Mucosa of rectum (tissue), 2 donors: ENCODE results near the gene LGALS1.
A peak's percentile ranks its signal among the peaks of the same experiment; 100 is the strongest.

Experiments used
- H3K27ac ChIP-seq, 2 donors: one replicate each; pipeline ENCODE4 v1.7.0; 2013; ENCODE audit warnings: inconsistent platforms in 2 of 2, low read depth in 2 of 2, low read length in 2 of 2
- H3K27me3 ChIP-seq, 2 donors: one replicate each; pipeline ENCODE4 v1.7.0; 2013; ENCODE audit warnings: low read length in 2 of 2; ENCODE audit not compliant: control insufficient read depth in 2 of 2, insufficient read depth in 2 of 2
- H3K36me3 ChIP-seq, 2 donors: one replicate each; pipeline ENCODE4 v1.7.0; 2013; ENCODE audit warnings: low read length in 2 of 2; ENCODE audit not compliant: control insufficient read depth in 2 of 2, insufficient read depth in 2 of 2
- H3K4me1 ChIP-seq, 2 donors: one replicate each; pipeline ENCODE4 v1.7.0; 2013; ENCODE audit warnings: low read length in 2 of 2, mild to moderate bottlenecking in 1 of 2; ENCODE audit not compliant: control insufficient read depth in 2 of 2, insufficient read depth in 2 of 2
- H3K4me3 ChIP-seq, 2 donors: one replicate each; pipeline ENCODE4 v1.7.0; 2013; ENCODE audit warnings: low read length in 2 of 2
- H3K9ac ChIP-seq, 2 donors: one replicate each; pipeline ENCODE4 v1.7.0; 2013; ENCODE audit warnings: low read length in 2 of 2, low read depth in 1 of 2, mild to moderate bottlenecking in 1 of 2
- H3K9me3 ChIP-seq, 2 donors: one replicate each; pipeline ENCODE4 v1.7.0; 2013; ENCODE audit warnings: low read length in 2 of 2; ENCODE audit not compliant: control insufficient read depth in 2 of 2
- donor health status: healthy.
- donor health status: Normal muscosa, but diverticular disease.

The LGALS1 gene

GRCh38 chr22:37674951-37675929 is at the start of gene LGALS1:
Gene LGALS1, plus strand, starts transcription at chr22:37675636. Its CDS starts 67 bp downstream, at chr22:37675703.
- H3K9me3 ChIP-seq = no peaks in the 10 kb centered on the region
- peaks cover 37 to 42% of the 10 kb centered on the region in 2 donors for H3K4me1 ChIP-seq
- H3K27me3 ChIP-seq = no peaks in the 10 kb centered on the region
- peak within 1 kb of the TSS; percentile 93 to 96 for H3K27ac ChIP-seq
- peak within 1 kb of the TSS; percentile 60 to 81 for H3K4me3 ChIP-seq
- H3K36me3 ChIP-seq = peaks cover 0 to 3% of the 10 kb centered on the region in 2 donors
- peak within 1 kb of the TSS; percentile 73 to 78 for H3K9ac ChIP-seq

- H3K36me3 ChIP-seq = peaks cover 28 to 42% of the 10 kb centered on the region in 2 donors
- peaks cover 33 to 37% of the 10 kb centered on the region in 2 donors for H3K4me1 ChIP-seq
- peak overlapping the region in 1 of 2 donors; percentile 76 for H3K27ac ChIP-seq
- H3K27me3 ChIP-seq = no peaks in the 10 kb centered on the region
- H3K9ac ChIP-seq = peak overlapping the region; percentile 14 to 26
- H3K9me3 ChIP-seq = no peaks in the 10 kb centered on the region
- H3K4me3 ChIP-seq = no peak overlapping the region
Measured at GRCh38 chr22:37625737-37626136, 49.7 kb upstream of the LGALS1 start.

GRCh38 chr22:37626144-37626543 is 49.3 kb upstream of the LGALS1 start:
- H3K27me3 ChIP-seq = no peaks in the 10 kb centered on the region
- H3K36me3 ChIP-seq = peaks cover 27 to 40% of the 10 kb centered on the region in 2 donors
- peak overlapping the region; percentile 14 to 26 for H3K9ac ChIP-seq
- H3K4me1 ChIP-seq = peaks cover 33 to 37% of the 10 kb centered on the region in 2 donors
- no peaks in the 10 kb centered on the region for H3K9me3 ChIP-seq
- no peak overlapping the region for H3K4me3 ChIP-seq
- H3K27ac ChIP-seq = peak overlapping the region; percentile 25 to 76

- peaks cover 26 to 38% of the 10 kb centered on the region in 2 donors for H3K36me3 ChIP-seq
Measured at GRCh38 chr22:37626556-37627075, 48.8 kb upstream of the LGALS1 start.

GRCh38 chr22:37627121-37627520 is 48.3 kb upstream of the LGALS1 start:
- H3K36me3 ChIP-seq = peaks cover 31 to 39% of the 10 kb centered on the region in 2 donors
- H3K9me3 ChIP-seq = no peaks in the 10 kb centered on the region
- no peaks in the 10 kb centered on the region for H3K27me3 ChIP-seq
- H3K9ac ChIP-seq = peak overlapping the region; percentile 31 to 32
- H3K4me3 ChIP-seq = peak overlapping the region; percentile 34 to 37
- peak overlapping the region; percentile 64 to 76 for H3K27ac ChIP-seq
- H3K4me1 ChIP-seq = peaks cover 33 to 37% of the 10 kb centered on the region in 2 donors

More at GRCh38 chr22:37626556-37627075, 48.8 kb upstream of the LGALS1 start:
- H3K4me3 ChIP-seq = no peak overlapping the region
- H3K4me1 ChIP-seq = peaks cover 33 to 37% of the 10 kb centered on the region in 2 donors
- no peaks in the 10 kb centered on the region for H3K9me3 ChIP-seq
- H3K27me3 ChIP-seq = no peaks in the 10 kb centered on the region
- peak overlapping the region in 1 of 2 donors; percentile 31 for H3K9ac ChIP-seq
- H3K27ac ChIP-seq = peak overlapping the region; percentile 25 to 76

- Histone ChIP-seq H3K4me3 (peak overlapping the region; percentile 34 to 37), H3K9me3 (no peaks in the 10 kb centered on the region), H3K27ac (peak overlapping the region; percentile 64 to 76), H3K36me3 (peaks cover 33 to 43% of the 10 kb centered on the region in 2 donors), H3K9ac (peak overlapping the region; percentile 31 to 32), H3K4me1 (peaks cover 33 to 38% of the 10 kb centered on the region in 2 donors), H3K27me3 (no peaks in the 10 kb centered on the region)
Measured at GRCh38 chr22:37627545-37627944, 47.9 kb upstream of the LGALS1 start.

GRCh38 chr22:37628830-37629229 is 46.6 kb upstream of the LGALS1 start:
- Histone ChIP-seq H3K27me3 (no peaks in the 10 kb centered on the region), H3K4me1 (peaks cover 41% of the 10 kb centered on the region in 2 donors), H3K27ac (no peak overlapping the region), H3K4me3 (no peak overlapping the region), H3K9ac (no peak overlapping the region), H3K9me3 (no peaks in the 10 kb centered on the region), H3K36me3 (peaks cover 25 to 40% of the 10 kb centered on the region in 2 donors)

- peaks cover 25 to 36% of the 10 kb centered on the region in 2 donors for H3K36me3 ChIP-seq
- no peak overlapping the region for H3K4me3 ChIP-seq
- no peaks in the 10 kb centered on the region for H3K27me3 ChIP-seq
- no peak overlapping the region for H3K9ac ChIP-seq
- H3K4me1 ChIP-seq = peaks cover 46 to 48% of the 10 kb centered on the region in 2 donors
- H3K27ac ChIP-seq = no peak overlapping the region
- no peaks in the 10 kb centered on the region for H3K9me3 ChIP-seq
Measured at GRCh38 chr22:37629928-37630327, 45.5 kb upstream of the LGALS1 start.

- Histone ChIP-seq H3K9ac (no peak overlapping the region), H3K27ac (no peak overlapping the region), H3K9me3 (no peaks in the 10 kb centered on the region), H3K4me1 (peaks cover 48 to 50% of the 10 kb centered on the region in 2 donors), H3K4me3 (no peak overlapping the region), H3K27me3 (no peaks in the 10 kb centered on the region), H3K36me3 (peaks cover 22 to 30% of the 10 kb centered on the region in 2 donors)
Measured at GRCh38 chr22:37630839-37631435, 44.5 kb upstream of the LGALS1 start.
